ENCODE data around the gene GAL3ST2.
A peak's percentile ranks its signal among the peaks of the same experiment; 100 is the strongest.
"Not testable (repeated sequence)": the region's sequence is repeated elsewhere in the genome, so short reads cannot be mapped to it uniquely, and the experiment has no call there.

Gene GAL3ST2

DNA sequence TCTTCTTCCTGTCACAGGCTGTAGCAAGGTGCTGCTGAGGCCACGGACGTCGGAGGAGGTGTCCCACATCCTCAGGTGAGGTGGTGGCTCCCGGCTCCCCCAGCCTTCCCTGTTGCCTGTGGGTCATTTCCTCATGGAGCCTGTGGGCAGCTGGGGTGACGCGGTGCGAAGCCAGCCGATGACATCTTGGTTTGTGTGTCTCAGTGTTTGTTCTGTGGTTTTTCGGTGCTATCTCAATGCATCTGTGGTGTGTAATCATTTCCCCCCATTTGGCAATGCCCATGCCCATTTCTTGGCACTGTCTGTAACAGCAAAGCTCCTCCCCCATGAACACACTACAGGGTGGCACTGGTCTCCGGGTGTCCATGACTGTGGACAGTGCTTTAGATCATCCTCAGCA is 35.6 kb upstream of the GAL3ST2 start:
- H3K27ac Mint-ChIP-seq = no peak overlapping the region
- peak; percentile 26 for DNase-seq (ENCODE audit: low spot score)
- peaks cover 15% of the 10 kb centered on the region for H3K36me3 Mint-ChIP-seq (ENCODE audit: low read depth)
- peaks cover 18% of the 10 kb centered on the region for H3K4me1 Mint-ChIP-seq (ENCODE audit: low read depth)
- no peaks in the 10 kb centered on the region for H3K9me3 Mint-ChIP-seq
- H3K4me3 Mint-ChIP-seq = no peak overlapping the region
- no peaks in the 10 kb centered on the region for H3K27me3 Mint-ChIP-seq (ENCODE audit: low read depth)

- H3K4me1 Mint-ChIP-seq (ENCODE audit: low read depth) = peaks cover 14% of the 10 kb centered on the region
- H3K4me3 Mint-ChIP-seq = no peak overlapping the region
- H3K9me3 Mint-ChIP-seq = no peaks in the 10 kb centered on the region
- DNase-seq (ENCODE audit: low spot score) = no peak
- H3K27me3 Mint-ChIP-seq (ENCODE audit: low read depth) = no peaks in the 10 kb centered on the region
- peaks cover 22% of the 10 kb centered on the region for H3K36me3 Mint-ChIP-seq (ENCODE audit: low read depth)
- H3K27ac Mint-ChIP-seq = no peak overlapping the region
Measured at GRCh38 chr2:241742320-241742939, 34.2 kb upstream of the GAL3ST2 start.

- not testable (repeated sequence) for H3K4me3 Mint-ChIP-seq; DNase-seq (ENCODE audit: low spot score); H3K9me3 Mint-ChIP-seq; H3K27ac Mint-ChIP-seq; H3K27me3 Mint-ChIP-seq (ENCODE audit: low read depth)
- peaks cover 22% of the 10 kb centered on the region for H3K36me3 Mint-ChIP-seq (ENCODE audit: low read depth)
- H3K4me1 Mint-ChIP-seq (ENCODE audit: low read depth) = peaks cover 14% of the 10 kb centered on the region
Measured at GRCh38 chr2:241743008-241743407, 33.6 kb upstream of the GAL3ST2 start.

DNA sequence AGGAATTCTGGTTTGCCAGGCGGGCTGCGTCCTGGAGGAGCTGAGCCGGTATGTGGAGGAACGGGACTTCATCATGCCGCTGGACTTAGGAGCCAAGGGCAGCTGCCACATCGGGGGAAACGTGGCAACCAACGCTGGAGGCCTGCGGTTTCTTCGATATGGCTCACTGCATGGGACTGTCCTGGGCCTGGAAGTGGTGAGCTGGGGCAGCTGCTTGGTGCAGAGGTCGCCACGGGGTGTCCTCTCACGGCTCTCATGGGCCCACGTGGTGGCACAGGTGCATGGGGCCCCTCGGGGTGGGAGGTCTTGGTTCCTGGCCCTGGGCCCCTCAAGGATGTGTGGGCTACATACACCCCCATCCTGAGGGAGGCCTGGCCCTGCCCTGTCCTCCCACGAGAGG is 33.0 kb upstream of the GAL3ST2 start:
- no peak overlapping the region for H3K4me3 Mint-ChIP-seq
- no peaks in the 10 kb centered on the region for H3K9me3 Mint-ChIP-seq
- H3K27ac Mint-ChIP-seq = no peak overlapping the region
- H3K36me3 Mint-ChIP-seq (ENCODE audit: low read depth) = peaks cover 22% of the 10 kb centered on the region
- H3K27me3 Mint-ChIP-seq (ENCODE audit: low read depth) = no peaks in the 10 kb centered on the region
- DNase-seq (ENCODE audit: low spot score) = no peak
- peaks cover 14% of the 10 kb centered on the region for H3K4me1 Mint-ChIP-seq (ENCODE audit: low read depth)

GRCh38 chr2:241744028-241744754 is 32.4 kb upstream of the GAL3ST2 start:
- no peak overlapping the region for H3K4me3 Mint-ChIP-seq
- H3K36me3 Mint-ChIP-seq (ENCODE audit: low read depth) = peaks cover 22% of the 10 kb centered on the region
- no peak overlapping the region for H3K27ac Mint-ChIP-seq
- DNase-seq (ENCODE audit: low spot score) = no peak
- peaks cover 14% of the 10 kb centered on the region for H3K4me1 Mint-ChIP-seq (ENCODE audit: low read depth)
- H3K27me3 Mint-ChIP-seq (ENCODE audit: low read depth) = no peaks in the 10 kb centered on the region
- no peaks in the 10 kb centered on the region for H3K9me3 Mint-ChIP-seq

DNA sequence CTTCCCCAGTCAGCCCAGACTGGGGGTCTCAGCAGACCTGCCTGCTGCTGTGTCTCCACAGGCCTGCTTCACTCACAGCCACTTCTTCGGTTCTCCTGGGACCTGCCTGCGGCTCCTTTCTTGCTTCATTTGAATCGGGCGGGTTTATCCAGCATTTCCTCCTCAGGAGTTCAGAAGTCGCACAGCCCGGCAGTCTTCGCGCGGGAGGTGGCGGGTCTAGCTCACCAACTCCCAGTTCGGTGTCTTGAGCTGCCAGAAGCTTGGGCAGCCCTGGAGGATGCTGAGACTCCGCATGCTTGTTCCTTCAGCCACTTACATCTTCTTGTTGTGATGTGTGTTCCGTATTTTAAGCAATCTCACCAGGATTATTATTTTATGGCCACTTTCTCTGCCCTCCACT is 31.3 kb upstream of the GAL3ST2 start:
- peaks cover 23% of the 10 kb centered on the region for H3K36me3 Mint-ChIP-seq (ENCODE audit: low read depth)
- H3K9me3 Mint-ChIP-seq = no peaks in the 10 kb centered on the region
- no peaks in the 10 kb centered on the region for H3K27me3 Mint-ChIP-seq (ENCODE audit: low read depth)
- peaks cover 6% of the 10 kb centered on the region for H3K4me1 Mint-ChIP-seq (ENCODE audit: low read depth)
- no peak overlapping the region for H3K4me3 Mint-ChIP-seq
- DNase-seq (ENCODE audit: low spot score) = no peak
- no peak overlapping the region for H3K27ac Mint-ChIP-seq

GRCh38 chr2:241746084-241746483 is 30.5 kb upstream of the GAL3ST2 start:
- no peak overlapping the region for H3K4me3 Mint-ChIP-seq
- H3K27me3 Mint-ChIP-seq (ENCODE audit: low read depth) = no peaks in the 10 kb centered on the region
- H3K36me3 Mint-ChIP-seq (ENCODE audit: low read depth) = peaks cover 23% of the 10 kb centered on the region
- H3K4me1 Mint-ChIP-seq (ENCODE audit: low read depth) = peaks cover 2% of the 10 kb centered on the region
- H3K9me3 Mint-ChIP-seq = no peaks in the 10 kb centered on the region
- no peak overlapping the region for H3K27ac Mint-ChIP-seq
- DNase-seq (ENCODE audit: low spot score) = no peak

DNA sequence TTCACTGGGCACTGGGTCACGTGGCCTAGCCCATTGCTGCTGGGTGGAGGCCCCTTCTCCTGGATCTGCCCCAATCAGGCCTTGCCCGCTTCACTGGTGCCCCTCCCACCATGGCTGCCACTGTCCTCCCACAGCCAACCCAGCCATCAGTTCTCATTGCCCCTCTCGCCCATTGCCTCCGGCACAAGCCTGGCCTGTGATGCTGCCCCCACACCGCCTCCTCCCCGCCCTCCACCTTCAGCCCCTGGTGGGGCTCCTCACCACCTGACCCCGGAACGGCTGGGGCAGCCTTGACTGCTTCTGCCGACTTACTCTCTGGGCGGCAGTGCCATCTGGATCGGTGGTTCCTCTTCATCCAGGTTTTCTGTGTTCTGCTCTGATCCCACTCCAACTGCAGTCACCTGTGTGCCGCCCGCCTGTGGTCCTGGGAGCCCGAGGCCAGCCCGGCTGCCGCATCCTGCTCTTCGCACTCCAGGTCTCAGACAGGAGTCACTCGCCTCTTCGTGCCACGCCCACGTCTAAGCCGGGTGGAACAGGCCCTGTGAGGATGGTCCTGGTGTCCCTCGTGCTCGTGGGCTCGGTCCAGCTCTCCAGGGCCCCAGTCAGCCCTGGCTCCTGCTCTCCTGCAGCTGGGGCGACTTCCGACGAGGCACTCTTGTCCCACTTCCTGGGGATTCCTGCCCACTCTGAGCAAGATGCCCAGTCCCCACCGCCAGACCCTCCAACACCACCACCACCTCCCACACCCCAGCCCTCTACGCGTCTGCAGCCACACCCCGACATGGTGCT is 28.0 kb upstream of the GAL3ST2 start:
- no peak overlapping the region for H3K27ac Mint-ChIP-seq

DNA sequence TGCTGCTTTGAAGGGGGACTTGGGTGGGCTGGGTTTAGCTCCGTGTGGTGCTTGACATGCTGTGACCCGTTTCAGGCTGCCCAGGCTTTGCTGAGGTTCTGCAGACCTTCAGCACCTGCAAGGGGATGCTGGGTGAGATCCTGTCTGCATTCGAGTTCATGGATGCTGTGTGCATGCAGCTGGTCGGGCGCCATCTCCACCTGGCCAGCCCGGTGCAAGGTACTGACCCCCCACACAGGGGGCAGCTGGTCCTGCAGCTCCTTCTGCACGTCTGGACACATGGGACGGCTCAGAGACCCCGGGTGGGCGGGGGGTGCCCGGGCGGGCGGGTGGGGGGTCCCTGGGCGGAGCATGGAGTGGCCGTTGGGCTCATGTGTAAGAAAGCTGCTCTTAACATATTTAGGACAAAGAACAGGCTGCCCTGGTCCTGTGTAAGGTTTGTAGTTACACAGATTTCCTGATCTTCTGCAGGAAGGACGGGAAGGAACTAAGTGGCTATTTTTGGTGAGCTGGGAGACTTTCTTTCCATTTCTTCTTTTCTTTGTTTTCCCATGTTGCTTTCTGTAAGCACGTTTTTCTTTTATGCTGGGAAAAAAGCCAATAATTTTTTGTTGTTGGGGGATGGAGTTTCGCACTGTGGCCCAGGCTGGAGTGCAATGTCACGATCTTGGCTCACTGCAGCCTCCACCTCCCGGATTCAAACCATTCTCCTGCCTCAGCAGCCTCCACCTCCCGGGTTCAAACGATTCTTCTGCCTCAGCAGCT is 26.4 kb upstream of the GAL3ST2 start:
- Mint-ChIP-seq H3K4me3 (no peak overlapping the region), H3K36me3 (ENCODE audit: low read depth) (peaks cover 21% of the 10 kb centered on the region), H3K27me3 (ENCODE audit: low read depth) (no peaks in the 10 kb centered on the region), H3K27ac (no peak overlapping the region), H3K4me1 (ENCODE audit: low read depth) (no peaks in the 10 kb centered on the region), H3K9me3 (no peaks in the 10 kb centered on the region)
- DNase-seq (ENCODE audit: low spot score) = no peak

More for the DNA sequence above, 28.0 kb upstream of the GAL3ST2 start:
- no peak overlapping the region for H3K4me3 Mint-ChIP-seq
- H3K4me1 Mint-ChIP-seq (ENCODE audit: low read depth) = no peaks in the 10 kb centered on the region
- peaks cover 25% of the 10 kb centered on the region for H3K36me3 Mint-ChIP-seq (ENCODE audit: low read depth)
- no peak for DNase-seq (ENCODE audit: low spot score)
- no peaks in the 10 kb centered on the region for H3K9me3 Mint-ChIP-seq
- H3K27me3 Mint-ChIP-seq (ENCODE audit: low read depth) = no peaks in the 10 kb centered on the region

DNA sequence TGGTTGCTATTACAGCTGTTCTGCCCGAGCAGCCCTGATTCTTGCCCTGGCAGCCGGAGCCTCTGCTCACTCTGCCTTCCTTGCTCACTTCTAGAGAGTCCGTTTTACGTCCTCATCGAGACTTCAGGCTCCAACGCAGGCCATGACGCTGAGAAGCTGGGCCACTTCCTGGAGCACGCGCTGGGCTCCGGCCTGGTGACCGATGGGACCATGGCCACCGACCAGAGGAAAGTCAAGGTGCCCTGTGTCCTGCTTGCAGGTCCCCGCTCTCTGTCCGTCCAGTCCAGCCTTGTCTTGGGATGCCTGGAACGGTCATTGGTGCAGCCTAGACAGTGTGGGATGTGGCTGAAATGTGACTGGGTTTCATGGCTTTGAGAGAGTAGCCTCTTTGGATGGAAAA is 25.5 kb upstream of the GAL3ST2 start:
- Mint-ChIP-seq H3K4me3 (no peak overlapping the region), H3K4me1 (ENCODE audit: low read depth) (no peaks in the 10 kb centered on the region), H3K36me3 (ENCODE audit: low read depth) (peaks cover 12% of the 10 kb centered on the region), H3K27ac (no peak overlapping the region), H3K27me3 (ENCODE audit: low read depth) (no peaks in the 10 kb centered on the region), H3K9me3 (no peaks in the 10 kb centered on the region)
- no peak for DNase-seq (ENCODE audit: low spot score)

- no peak overlapping the region for H3K4me3 Mint-ChIP-seq
- no peak overlapping the region for H3K27ac Mint-ChIP-seq
- H3K4me1 Mint-ChIP-seq (ENCODE audit: low read depth) = no peaks in the 10 kb centered on the region
- no peaks in the 10 kb centered on the region for H3K27me3 Mint-ChIP-seq (ENCODE audit: low read depth)
- peaks cover 10% of the 10 kb centered on the region for H3K36me3 Mint-ChIP-seq (ENCODE audit: low read depth)
- DNase-seq (ENCODE audit: low spot score) = no peak
- no peaks in the 10 kb centered on the region for H3K9me3 Mint-ChIP-seq
Measured at GRCh38 chr2:241751776-241752175, 24.8 kb upstream of the GAL3ST2 start.

- no peaks in the 10 kb centered on the region for H3K4me1 Mint-ChIP-seq (ENCODE audit: low read depth)
- no peaks in the 10 kb centered on the region for H3K27me3 Mint-ChIP-seq (ENCODE audit: low read depth)
- no peaks in the 10 kb centered on the region for H3K9me3 Mint-ChIP-seq
- H3K27ac Mint-ChIP-seq = no peak overlapping the region
- H3K4me3 Mint-ChIP-seq = no peak overlapping the region
- DNase-seq (ENCODE audit: low spot score) = no peak
- H3K36me3 Mint-ChIP-seq (ENCODE audit: low read depth) = peaks cover 9% of the 10 kb centered on the region
Measured at GRCh38 chr2:241752253-241752652, 24.4 kb upstream of the GAL3ST2 start.

- Mint-ChIP-seq H3K4me3 (no peak overlapping the region), H3K4me1 (ENCODE audit: low read depth) (no peaks in the 10 kb centered on the region), H3K36me3 (ENCODE audit: low read depth) (peaks cover 8% of the 10 kb centered on the region), H3K27ac (no peak overlapping the region), H3K9me3 (no peaks in the 10 kb centered on the region), H3K27me3 (ENCODE audit: low read depth) (no peaks in the 10 kb centered on the region)
- DNase-seq (ENCODE audit: low spot score) = no peak
Measured at GRCh38 chr2:241752689-241753276, 23.8 kb upstream of the GAL3ST2 start.

All from T-helper 2 cell treated with Interferon-gamma antibody and Interleukin-4, amounts not matched to agents 5 μg/mL and 100 μg/mL, for 36 hours (primary cell).